T-cell (primary cell): ENCODE data around the gene BAD. TPM values are rescaled to one million over a fixed set of nuclear protein-coding genes. Genes with fewer than 3 reads are reported as not detected.
"Not testable (repeated sequence)": the region's sequence is repeated elsewhere in the genome, so short reads cannot be mapped to it uniquely, and the experiment has no call there.

Source experiments
- ATAC-seq, 4 experiments: fragments of 200-7000 bp in 3 of 4; fragments of 150-1000 bp in 1 of 4; cut with Tn5 transposase; replicated peaks in 1 of 4; 1 replicate in 3 of 4; 2 replicates in 1 of 4; pipeline ENCODE4 v1.10.0; 2021; ENCODE audit warnings: moderate library complexity in 3 of 4, mild to moderate bottlenecking in 2 of 4, moderate number of reproducible peaks in 1 of 4
- CTCF ChIA-PET, 2 donors: fragments of 300-600 bp; sonication (Branson Sonifier 250); formaldehyde crosslinking; loops; one replicate each; lab custom pipeline; 2022; ENCODE audit warnings: antibody characterized with exemption in 2 of 2; lab: Charles Lee
- POLR2A ChIA-PET, 2 donors: fragments of 300-600 bp; sonication (Branson Sonifier 250); formaldehyde crosslinking; loops; one replicate each; lab custom pipeline; 2022; ENCODE audit warnings: antibody characterized with exemption in 2 of 2; lab: Charles Lee
- DNase-seq, 35 experiments: peaks; one replicate each; pipeline versions ENCODE4 v3.0.0 to v3.0.0-alpha.2; 2013 to 2023
- H3K27ac ChIP-seq: one replicate; pipeline ENCODE4 v1.5.1; 2013; ENCODE audit warnings: low read length
- H3K27me3 ChIP-seq, 2 experiments: replicated peaks in 1 of 2; 1 replicate in 1 of 2; 2 replicates in 1 of 2; pipeline versions ENCODE4 v1.6.1 to v1.7.0; 2013; ENCODE audit warnings: low read length in 1 of 2, mixed read lengths in 1 of 2; ENCODE audit not compliant: control insufficient read depth in 2 of 2, insufficient read depth in 2 of 2; ENCODE audit errors: extremely low read depth in 1 of 2
- H3K36me3 ChIP-seq, 2 donors: 1 replicate in 1 of 2; 2 replicates in 1 of 2; pipeline versions ENCODE4 v1.6.1 to v1.7.0; 2013; ENCODE audit warnings: low read length in 1 of 2; ENCODE audit not compliant: control insufficient read depth in 2 of 2, insufficient read depth in 1 of 2; ENCODE audit errors: extremely low read depth in 1 of 2
- H3K4me1 ChIP-seq, 2 experiments: 1 replicate in 1 of 2; 2 replicates in 1 of 2; pipeline versions ENCODE4 v1.6.1 to v1.7.0; 2013; ENCODE audit warnings: low read length in 2 of 2, mixed read lengths in 1 of 2; ENCODE audit not compliant: insufficient read depth in 2 of 2, control insufficient read depth in 1 of 2; ENCODE audit errors: extremely low read depth in 1 of 2
- H3K4me3 ChIP-seq, 2 donors: 1 replicate in 1 of 2; 2 replicates in 1 of 2; pipeline versions ENCODE4 v1.5.1 to v1.7.0; 2013; ENCODE audit warnings: mild to moderate bottlenecking in 2 of 2, low read length in 1 of 2, moderate library complexity in 1 of 2; ENCODE audit not compliant: control insufficient read depth in 1 of 2; ENCODE audit errors: extremely low read depth in 1 of 2
- H3K9me3 ChIP-seq: 2 replicates; pipeline ENCODE4 v1.7.0; 2013
- H3K27ac Mint-ChIP-seq, 2 donors: one replicate each; pipeline ENCODE4 v1.8.0; 2020 to 2021; ENCODE audit warnings: mild to moderate bottlenecking in 2 of 2, mixed read lengths in 2 of 2
- H3K27me3 Mint-ChIP-seq, 2 donors: one replicate each; pipeline ENCODE4 v1.8.0; 2021 to 2022; ENCODE audit warnings: mixed read lengths in 2 of 2
- H3K36me3 Mint-ChIP-seq: one replicate; pipeline ENCODE4 v1.8.0; 2021; ENCODE audit warnings: mixed read lengths
- H3K4me1 Mint-ChIP-seq, 3 donors: one replicate each; pipeline ENCODE4 v1.8.0; 2020 to 2022; ENCODE audit warnings: mixed read lengths in 3 of 3, mild to moderate bottlenecking in 1 of 3
- H3K4me3 Mint-ChIP-seq, 3 donors: one replicate each; pipeline ENCODE4 v1.8.0; 2020 to 2022; ENCODE audit warnings: mild to moderate bottlenecking in 3 of 3, mixed read lengths in 3 of 3, moderate library complexity in 3 of 3
- H3K9me3 Mint-ChIP-seq, 3 donors: one replicate each; pipeline ENCODE4 v1.8.0; 2020 to 2022; ENCODE audit warnings: mixed read lengths in 3 of 3
- WGBS: methylation state at CpG from one replicate; pipeline ENCODE4 v1.1.5; 2013; ENCODE audit warnings: missing lambda C conversion rate; ENCODE audit not compliant: insufficient coverage; 5-methylcytosine and 5-hydroxymethylcytosine counted together
- total RNA-seq, 35 experiments: library from RNA in 6 of 35; stranded (reverse) in 6 of 35; fragments of 120-200 nt in 1 of 35; gene quantifications; one replicate each; pipeline versions ENCODE4 v1.2.1 to v1.2.4 and lab custom pipeline; 2013 to 2026

Gene BAD
- total RNA-seq, 5 donors from 2014 or later (not counting 1 experiment from before 2014, with no cell fraction given) = 17.5 to 37.7 (median 29.1) TPM

DNA sequence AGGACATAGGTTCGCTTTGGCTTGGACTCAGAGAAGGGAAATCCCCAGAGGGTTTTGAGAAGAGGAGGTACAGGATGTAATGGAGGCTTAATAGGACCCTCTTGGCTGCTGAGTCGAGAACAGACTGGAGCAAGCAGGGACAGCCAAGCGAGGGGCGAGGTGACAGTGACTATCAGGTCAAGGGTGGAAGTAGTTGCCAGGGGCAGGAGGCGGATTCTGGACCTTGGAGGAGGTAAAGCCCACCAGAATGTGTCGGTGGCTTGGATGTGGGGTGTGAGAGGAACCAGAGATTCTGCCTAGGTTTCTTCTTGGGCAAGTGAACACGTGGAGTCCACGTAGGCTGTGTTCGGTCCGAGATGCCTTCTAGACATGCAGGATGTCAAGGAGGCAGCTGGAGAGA, 28.5 kb upstream of the BAD start:
- CTCF ChIA-PET = no interaction called here
- Mint-ChIP-seq H3K27ac (peak overlapping the region; percentile 42 to 50), H3K36me3 (peaks cover 13% of the 10 kb centered on the region), H3K9me3 (no peaks in the 10 kb centered on the region), H3K4me3 (peak overlapping the region in 1 of 3 donors; percentile 39), H3K27me3 (no peaks in the 10 kb centered on the region), H3K4me1 (peaks cover 22 to 28% (median 28%) of the 10 kb centered on the region in 3 donors)
- DNase-seq (no peak), ATAC-seq (no peak)
- Histone ChIP-seq H3K27ac (no peak overlapping the region), H3K27me3 (no peaks in the 10 kb centered on the region), H3K9me3 (no peaks in the 10 kb centered on the region), H3K4me3 (no peak overlapping the region), H3K36me3 (peaks cover 0 to 20% of the 10 kb centered on the region in 2 donors), H3K4me1 (peaks cover 0 to 28% of the 10 kb centered on the region in 2 experiments)
- WGBS = 94% methylated on average over 9 of the region's 10 CpGs
- POLR2A ChIA-PET = no interaction called here

DNA sequence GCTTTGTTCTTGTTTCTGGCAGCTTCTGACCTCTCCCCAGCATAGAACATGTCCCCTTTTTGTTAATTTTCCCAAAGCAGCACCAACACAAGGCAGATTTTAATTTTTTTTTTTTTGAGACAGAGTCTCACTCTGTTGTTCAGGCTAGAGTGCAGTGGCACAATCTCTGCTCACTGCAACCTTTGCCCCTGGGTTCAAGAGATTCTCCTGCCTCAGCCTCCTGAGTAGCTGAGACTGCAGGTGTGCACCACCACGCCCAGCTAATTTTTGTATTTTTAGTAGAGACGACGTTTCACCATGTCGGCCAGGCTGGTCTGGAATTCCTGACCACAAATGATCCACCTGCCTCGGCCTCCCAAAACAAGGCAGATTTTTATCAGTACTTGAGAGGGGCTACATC, 23.3 kb upstream of the BAD start:
- DNase-seq, H3K27ac ChIP-seq: not testable (repeated sequence)

GRCh38 chr11:64306876-64307622, 22.6 kb upstream of the BAD start:
- no peak for DNase-seq

More for the DNA sequence above, 23.3 kb upstream of the BAD start:
- 100% methylated on average over 2 of the region's 5 CpGs for WGBS
- peaks cover 0 to 12% of the 10 kb centered on the region in 2 experiments for H3K27me3 ChIP-seq
- ChIA-PET POLR2A (interaction anchor here in 1 of 2 donors (0.7 kb wide), 2 partner anchors 9 to 101 kb away, joined by 3 to 5 read pairs; no protein-coding TSS in a partner anchor), CTCF (interaction anchor here (0.7 to 5.2 kb wide), 2 partner anchors 10 to 117 kb away, joined by 4 to 35 read pairs; partner anchors contain the start of genes PRDX5 (in 1 of the 2) and TRMT112 (in 1 of the 2))
- H3K36me3 ChIP-seq, H3K36me3 Mint-ChIP-seq, H3K9me3 Mint-ChIP-seq, H3K9me3 ChIP-seq, H3K4me3 ChIP-seq, ATAC-seq, H3K27me3 Mint-ChIP-seq: not testable (repeated sequence)
- Mint-ChIP-seq H3K4me3 (peak overlapping the region; percentile 42 to 99 (median 58)), H3K27ac (peak overlapping the region; percentile 61 to 70), H3K4me1 (peaks cover 28 to 30% (median 29%) of the 10 kb centered on the region in 3 donors)
- H3K4me1 ChIP-seq = peaks cover 6 to 39% of the 10 kb centered on the region in 2 experiments

DNA sequence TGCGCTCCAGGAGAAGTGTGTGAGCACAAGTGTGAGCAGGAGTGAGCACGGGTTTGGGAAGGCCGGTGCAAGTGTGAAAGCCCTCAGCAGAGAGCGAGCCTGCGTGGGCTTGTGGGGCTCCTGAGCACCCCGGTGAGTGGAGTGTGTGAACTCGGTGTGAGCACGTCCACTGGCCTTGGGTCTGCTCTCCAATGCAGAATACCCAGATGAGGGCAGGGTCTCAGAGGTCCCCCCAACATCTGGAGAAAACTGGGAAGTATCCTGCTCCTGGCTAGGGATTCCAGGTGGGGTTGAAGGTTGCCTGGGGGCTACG, 22.1 kb upstream of the BAD start:
- peaks cover 0 to 8% of the 10 kb centered on the region in 2 donors for H3K27me3 Mint-ChIP-seq
- no peak for DNase-seq
- Histone ChIP-seq H3K4me1 (peaks cover 6 to 38% of the 10 kb centered on the region in 2 experiments), H3K4me3 (peak overlapping the region; percentile 52 to 65), H3K27ac (peak overlapping the region; percentile 60), H3K9me3 (no peaks in the 10 kb centered on the region), H3K36me3 (no peaks in the 10 kb centered on the region), H3K27me3 (peaks cover 0 to 25% of the 10 kb centered on the region in 2 experiments)
- H3K4me3 Mint-ChIP-seq = peak overlapping the region; percentile 91 to 99 (median 93)
- no peaks in the 10 kb centered on the region for H3K9me3 Mint-ChIP-seq
- ChIA-PET POLR2A (no interaction called here), CTCF (interaction anchor here in 1 of 2 donors (5.2 kb wide), 1 partner anchor 11 kb away, joined by 35 read pairs; the partner anchor contains the start of genes PRDX5 and TRMT112)
- no peak for ATAC-seq
- H3K27ac Mint-ChIP-seq = peak overlapping the region; percentile 85 to 96
- peaks cover 24 to 27% (median 27%) of the 10 kb centered on the region in 3 donors for H3K4me1 Mint-ChIP-seq
- WGBS = 6% methylated on average over 2 of the region's 9 CpGs
- H3K36me3 Mint-ChIP-seq = peaks cover 3% of the 10 kb centered on the region

More at GRCh38 chr11:64306876-64307622, 22.6 kb upstream of the BAD start:
- Mint-ChIP-seq H3K27me3 (peaks cover 0 to 2% of the 10 kb centered on the region in 2 donors), H3K9me3 (no peaks in the 10 kb centered on the region), H3K36me3 (peaks cover 3% of the 10 kb centered on the region), H3K27ac (peak overlapping the region; percentile 44 to 70), H3K4me3 (peak overlapping the region; percentile 91 to 99 (median 93)), H3K4me1 (peaks cover 24 to 25% (median 24%) of the 10 kb centered on the region in 3 donors)
- ATAC-seq = no peak
- no peaks in the 10 kb centered on the region for H3K9me3 ChIP-seq
- H3K4me3 ChIP-seq = peak overlapping the region; percentile 52 to 65
- H3K27me3 ChIP-seq = peaks cover 0 to 20% of the 10 kb centered on the region in 2 experiments
- CTCF ChIA-PET = interaction anchor here in 1 of 2 donors (5.2 kb wide), 1 partner anchor 11 kb away, joined by 35 read pairs; the partner anchor contains the start of genes PRDX5 and TRMT112
- H3K36me3 ChIP-seq = no peaks in the 10 kb centered on the region
- POLR2A ChIA-PET = interaction anchor here in 1 of 2 donors (0.7 kb wide), 1 partner anchor 100 kb away, joined by 3 read pairs; no protein-coding TSS in a partner anchor
- H3K4me1 ChIP-seq = peaks cover 6 to 35% of the 10 kb centered on the region in 2 experiments
- H3K27ac ChIP-seq = peak overlapping the region; percentile 60
- WGBS = 94% methylated on average over 10 of the region's 15 CpGs

DNA sequence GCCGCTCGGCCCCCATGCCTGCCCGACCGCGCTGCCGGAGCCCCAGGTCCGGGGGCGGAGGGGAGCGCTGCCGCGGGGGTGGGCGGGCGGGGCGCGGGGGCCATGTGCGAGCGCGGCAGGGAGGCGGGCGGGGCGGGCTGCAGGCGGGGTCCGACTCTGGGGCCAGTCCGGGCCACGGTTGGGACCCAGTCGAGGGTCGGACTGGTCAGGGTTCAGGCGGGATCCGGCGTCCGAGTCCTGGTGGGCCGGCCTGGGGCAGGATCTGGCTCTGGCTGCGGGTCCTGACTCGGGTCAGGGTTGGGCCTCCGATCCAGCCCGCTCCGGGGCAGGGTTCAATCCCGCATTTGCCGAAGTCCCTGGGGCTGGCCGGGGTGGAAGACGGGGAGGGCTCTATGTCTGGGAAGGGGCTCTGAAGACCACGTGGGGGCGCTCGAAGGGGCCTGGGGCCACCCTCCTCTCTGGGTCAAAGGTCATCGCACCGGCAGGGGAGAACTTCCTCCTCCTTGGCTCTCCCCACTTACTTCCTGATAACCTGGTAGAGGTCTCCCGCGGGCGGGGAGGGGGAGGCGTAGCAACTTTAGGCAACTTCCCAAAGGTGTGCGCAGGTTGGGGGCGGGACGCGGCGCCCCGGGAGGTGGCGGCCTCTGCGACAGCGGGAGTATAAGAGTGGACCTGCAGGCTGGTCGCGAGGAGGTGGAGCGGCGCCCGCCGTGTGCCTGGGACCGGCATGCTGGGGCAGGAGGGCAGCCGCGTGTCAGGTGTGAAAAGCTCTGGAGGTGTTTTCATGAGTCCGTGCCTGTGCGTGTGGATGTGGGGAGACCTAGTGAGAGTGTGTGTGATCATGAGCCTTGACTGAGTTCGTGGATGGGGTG, 21.5 kb upstream of the BAD start:
- Mint-ChIP-seq H3K27ac (peak overlapping the region; percentile 85 to 96), H3K4me3 (peak overlapping the region; percentile 91 to 99 (median 93)), H3K4me1 (peaks cover 24 to 29% (median 26%) of the 10 kb centered on the region in 3 donors), H3K27me3 (peaks cover 1 to 10% of the 10 kb centered on the region in 2 donors), H3K9me3 (no peaks in the 10 kb centered on the region), H3K36me3 (peaks cover 3% of the 10 kb centered on the region)
- CTCF ChIA-PET = interaction anchor here in 1 of 2 donors (0.6 to 5.8 kb wide), 4 partner anchors 12 to 1590 kb away, joined by 4 to 122 read pairs (median 20); partner anchors contain the start of genes FERMT3, PRDX5 and TRMT112
- WGBS = under 1% methylated on average over 62 of the region's 71 CpGs
- Histone ChIP-seq H3K27ac (peak overlapping the region; percentile 60), H3K27me3 (peaks cover 0 to 31% of the 10 kb centered on the region in 2 experiments), H3K9me3 (no peaks in the 10 kb centered on the region), H3K4me3 (peak overlapping the region; percentile 52 to 65), H3K36me3 (no peaks in the 10 kb centered on the region), H3K4me1 (peaks cover 6 to 41% of the 10 kb centered on the region in 2 experiments)
- POLR2A ChIA-PET = interaction anchor here in 1 of 2 donors (0.6 kb wide), 2 partner anchors 35 to 102 kb away, joined by 3 read pairs; no protein-coding TSS in a partner anchor
- DNase-seq (peak; percentile 40 to 77 (median 55)), ATAC-seq (peak; percentile 15 to 33 (median 32))
